Muscle layer of colon (tissue), 2 donors: ENCODE results near the gene KIR2DL3.
"Not testable (repeated sequence)": the region's sequence is repeated elsewhere in the genome, so short reads cannot be mapped to it uniquely, and the experiment has no call there.

Experiments used
- H3K27ac ChIP-seq: one replicate; pipeline ENCODE4 v1.7.0; 2013; ENCODE audit warnings: low read depth, mild to moderate bottlenecking, low read length, moderate library complexity
- H3K27me3 ChIP-seq, 2 donors: one replicate each; pipeline ENCODE4 v1.7.0; 2013; ENCODE audit warnings: low read length in 2 of 2, mild to moderate bottlenecking in 2 of 2; ENCODE audit not compliant: insufficient read depth in 2 of 2, control insufficient read depth in 1 of 2
- H3K36me3 ChIP-seq: one replicate; pipeline ENCODE4 v1.7.0; 2013; ENCODE audit warnings: mild to moderate bottlenecking, low read length; ENCODE audit not compliant: insufficient read depth
- H3K4me1 ChIP-seq: one replicate; pipeline ENCODE4 v1.7.0; 2013; ENCODE audit warnings: mild to moderate bottlenecking, low read length; ENCODE audit not compliant: insufficient read depth
- H3K4me3 ChIP-seq, 2 donors: one replicate each; pipeline ENCODE4 v1.7.0; 2013; ENCODE audit warnings: low read length in 2 of 2, low read depth in 1 of 2, mild to moderate bottlenecking in 1 of 2, moderate library complexity in 1 of 2
- H3K9ac ChIP-seq: one replicate; pipeline ENCODE4 v1.7.0; 2013; ENCODE audit warnings: low read length
- H3K9me3 ChIP-seq: one replicate; pipeline ENCODE4 v1.7.0; 2013; ENCODE audit warnings: mild to moderate bottlenecking, low read length
- donor health status: abdominal sarcoma.
- donor health status: Adenocarcinoma of cecum.

The KIR2DL3 gene

DNA sequence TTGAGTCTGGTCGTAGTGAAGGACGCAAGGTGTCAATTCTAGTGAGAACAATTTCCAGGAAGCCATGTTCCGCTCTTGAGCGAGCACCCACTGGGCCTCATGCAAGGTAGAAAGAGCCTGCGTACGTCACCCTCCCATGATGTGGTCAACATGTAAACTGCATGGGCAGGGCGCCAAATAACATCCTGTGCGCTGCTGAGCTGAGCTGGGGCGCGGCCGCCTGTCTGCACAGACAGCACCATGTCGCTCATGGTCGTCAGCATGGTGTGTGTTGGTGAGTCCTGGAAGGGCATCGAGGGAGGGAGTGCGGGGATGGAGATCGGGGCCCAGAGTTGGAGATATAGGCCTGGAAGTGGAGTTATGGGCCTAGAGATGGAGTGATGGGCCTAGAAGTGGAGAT is at the start of gene KIR2DL3:
TSS of gene KIR2DL3 (plus strand) at position 208 of the 400 bp plus-strand sequence. CDS start at position 241, 33 bp downstream.
- H3K27ac ChIP-seq, H3K27me3 ChIP-seq, H3K9me3 ChIP-seq, H3K9ac ChIP-seq, H3K4me1 ChIP-seq, H3K36me3 ChIP-seq, H3K4me3 ChIP-seq: not testable (repeated sequence)

DNA sequence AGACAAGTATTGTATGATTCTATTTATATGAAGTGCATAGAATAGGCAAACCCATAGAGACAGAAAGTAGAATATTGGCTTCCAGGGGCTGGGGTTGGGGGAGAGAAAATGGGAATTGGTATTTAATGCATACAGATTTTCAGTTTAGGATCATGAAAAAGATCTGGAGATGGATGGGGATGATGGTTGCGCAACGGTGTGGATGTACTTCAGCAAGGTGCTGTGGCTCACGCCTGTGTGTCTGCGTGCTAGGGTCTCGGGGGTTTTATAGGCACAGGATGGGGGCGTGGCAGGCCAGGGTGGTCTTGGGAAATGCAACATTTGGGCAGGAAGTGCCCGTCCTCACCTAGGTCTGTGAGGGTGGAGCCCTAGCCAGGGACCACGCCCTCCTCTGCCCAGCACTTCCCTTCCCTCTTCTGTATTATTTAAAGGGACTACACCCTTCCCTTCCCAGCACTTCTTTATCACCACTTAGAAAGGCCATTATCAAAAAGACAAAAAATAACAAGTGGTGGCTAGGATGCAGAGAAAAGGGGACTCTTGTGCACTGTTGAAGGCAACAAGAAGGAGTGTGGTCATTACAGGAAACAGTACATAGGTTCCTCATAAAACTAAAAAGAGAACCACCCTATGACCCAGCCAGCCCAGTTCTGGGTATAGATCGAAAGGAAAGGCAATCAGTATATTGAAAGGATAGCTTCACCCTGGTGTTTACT is 46.6 kb upstream of the KIR2DL3 start:
- no peak overlapping the region for H3K9ac ChIP-seq
- H3K4me1 ChIP-seq: no peaks in the 10 kb centered on the region
- H3K27ac ChIP-seq: no peak overlapping the region
- H3K4me3 ChIP-seq: no peak overlapping the region
- H3K27me3 ChIP-seq: no peaks in the 10 kb centered on the region
- no peaks in the 10 kb centered on the region for H3K9me3 ChIP-seq
- no peaks in the 10 kb centered on the region for H3K36me3 ChIP-seq

DNA sequence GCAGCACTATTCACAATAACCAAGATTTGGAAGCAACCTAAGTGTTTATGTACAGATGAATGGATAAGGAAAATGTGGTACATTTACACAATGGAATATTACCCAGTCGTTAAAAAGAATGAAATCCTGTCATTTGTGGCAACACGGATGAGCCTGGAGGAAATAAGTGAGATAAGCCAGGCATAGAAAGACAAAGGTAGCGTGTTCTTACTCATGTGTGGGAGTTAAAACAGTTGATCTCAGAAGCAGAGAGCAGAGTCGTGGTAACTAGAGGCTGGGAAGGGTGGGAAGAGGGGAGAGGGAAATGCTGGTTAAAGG is 46.1 kb upstream of the KIR2DL3 start:
- Histone ChIP-seq H3K36me3 (no peaks in the 10 kb centered on the region), H3K9me3 (no peaks in the 10 kb centered on the region), H3K27me3 (no peaks in the 10 kb centered on the region), H3K4me1 (no peaks in the 10 kb centered on the region), H3K27ac (no peak overlapping the region), H3K4me3 (no peak overlapping the region), H3K9ac (no peak overlapping the region)

DNA sequence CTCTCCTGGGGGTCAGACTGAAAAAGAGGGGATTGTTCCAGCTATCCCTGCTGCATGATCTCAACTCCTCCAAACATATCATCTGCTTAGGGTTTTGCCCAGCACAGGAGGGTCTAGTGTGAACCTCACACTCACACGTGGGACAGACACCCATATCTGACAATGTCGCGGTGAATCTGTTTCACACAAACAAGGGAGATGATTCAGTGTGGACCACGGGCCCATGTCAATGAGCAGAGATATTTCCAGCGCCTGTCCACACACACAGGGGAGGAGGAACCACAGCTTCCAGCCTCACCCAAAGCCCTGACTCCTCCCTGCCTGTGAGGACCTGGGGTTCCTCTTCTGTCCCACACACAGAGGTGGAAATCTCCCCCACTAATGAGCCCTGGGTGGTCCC is 43.7 kb upstream of the KIR2DL3 start:
- no peaks in the 10 kb centered on the region for H3K9me3 ChIP-seq
- no peak overlapping the region for H3K4me3 ChIP-seq
- H3K36me3 ChIP-seq: no peaks in the 10 kb centered on the region
- no peaks in the 10 kb centered on the region for H3K4me1 ChIP-seq
- no peak overlapping the region for H3K27ac ChIP-seq
- H3K27me3 ChIP-seq: no peaks in the 10 kb centered on the region
- H3K9ac ChIP-seq: no peak overlapping the region

DNA sequence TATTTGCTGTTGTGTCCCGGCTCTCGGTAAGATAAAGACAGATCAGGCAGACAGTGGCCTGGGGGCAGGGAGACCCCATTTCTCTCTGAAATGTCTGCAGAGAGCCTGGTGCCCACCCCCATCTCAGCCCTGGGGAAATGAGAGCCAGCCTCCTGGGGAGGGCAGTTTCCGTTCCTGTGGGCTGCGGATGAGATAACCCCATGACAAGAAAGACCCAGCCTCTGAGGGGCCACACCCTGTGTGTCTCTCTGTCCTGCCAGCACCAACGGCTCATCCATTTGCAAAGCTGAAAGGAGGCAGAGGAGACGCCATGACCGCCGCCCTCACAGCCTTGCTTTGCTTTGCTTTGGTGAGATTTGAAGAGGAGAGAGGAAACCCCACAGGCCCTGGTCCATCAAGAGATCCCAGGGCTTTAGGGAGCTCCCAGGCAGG is 42.2 kb upstream of the KIR2DL3 start:
- Histone ChIP-seq H3K4me3 (no peak overlapping the region), H3K4me1 (no peaks in the 10 kb centered on the region), H3K27ac (no peak overlapping the region), H3K36me3 (no peaks in the 10 kb centered on the region), H3K9ac (no peak overlapping the region), H3K9me3 (no peaks in the 10 kb centered on the region), H3K27me3 (no peaks in the 10 kb centered on the region)

DNA sequence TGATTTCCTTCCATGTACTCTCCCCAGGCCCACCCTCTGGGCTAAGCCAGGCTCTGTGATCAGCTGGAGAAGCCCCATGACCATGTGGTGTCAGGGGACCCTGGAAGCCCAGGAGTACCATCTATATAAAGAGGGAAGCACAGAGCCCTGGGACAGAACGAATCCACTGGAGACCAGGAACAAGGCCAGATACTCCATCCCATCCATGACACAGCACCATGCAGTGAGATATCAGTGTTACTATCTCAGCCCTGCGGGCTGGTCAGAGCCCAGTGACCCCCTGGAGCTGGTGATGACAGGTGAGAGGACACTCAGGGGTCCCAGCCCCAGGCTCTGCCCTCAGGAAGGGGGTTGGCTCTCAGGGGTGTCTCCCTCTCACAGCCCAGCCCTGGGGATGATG is 41.5 kb upstream of the KIR2DL3 start:
- Histone ChIP-seq H3K27me3 (no peaks in the 10 kb centered on the region), H3K4me3 (no peak overlapping the region), H3K4me1 (no peaks in the 10 kb centered on the region), H3K36me3 (no peaks in the 10 kb centered on the region), H3K9me3 (no peaks in the 10 kb centered on the region), H3K27ac (no peak overlapping the region), H3K9ac (no peak overlapping the region)

DNA sequence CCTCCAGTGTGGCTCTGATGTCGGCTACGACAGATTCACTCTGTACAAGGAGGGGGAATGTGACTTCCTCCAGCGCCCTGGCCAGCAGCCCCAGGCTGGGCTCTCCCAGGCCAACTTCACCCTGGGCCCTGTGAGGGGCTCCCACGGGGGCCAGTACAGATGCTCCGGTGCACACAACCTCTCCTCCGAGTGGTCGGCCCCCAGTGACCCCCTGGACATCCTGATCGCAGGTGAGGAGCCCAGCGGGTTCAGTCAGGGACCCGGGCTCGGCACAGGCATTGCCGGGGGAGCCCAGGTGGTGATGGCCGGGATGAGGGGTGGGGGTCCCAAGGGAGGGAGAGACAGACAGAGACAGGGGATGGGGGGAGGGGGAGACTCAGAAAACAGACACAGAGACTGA is 40.6 kb upstream of the KIR2DL3 start:
- not testable (repeated sequence) for H3K27me3 ChIP-seq, H3K4me1 ChIP-seq, H3K27ac ChIP-seq, H3K9me3 ChIP-seq, H3K4me3 ChIP-seq, H3K36me3 ChIP-seq, H3K9ac ChIP-seq

DNA sequence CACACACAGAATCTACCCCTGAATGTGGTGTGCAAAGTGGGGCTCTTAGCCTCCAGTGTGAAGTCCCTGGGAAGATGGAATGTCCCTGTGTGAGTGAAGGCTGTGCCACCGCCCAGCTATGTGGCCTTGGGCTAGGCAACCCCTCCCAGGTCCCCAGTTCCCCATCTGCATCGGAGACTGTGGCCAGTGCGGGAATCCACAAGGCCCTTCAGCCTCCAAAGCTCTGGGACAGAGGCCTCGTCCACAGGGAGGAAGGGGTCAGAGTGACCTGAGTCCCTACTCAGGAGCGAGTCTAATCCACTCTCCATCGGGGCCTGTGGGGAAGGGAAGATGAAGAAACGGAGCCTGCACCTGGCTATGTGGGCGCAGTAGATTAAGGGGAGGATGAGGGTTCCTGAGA is 33.4 kb upstream of the KIR2DL3 start:
- H3K27me3 ChIP-seq: no peaks in the 10 kb centered on the region
- H3K9ac ChIP-seq: no peak overlapping the region
- no peaks in the 10 kb centered on the region for H3K4me1 ChIP-seq
- H3K27ac ChIP-seq: no peak overlapping the region
- H3K36me3 ChIP-seq: no peaks in the 10 kb centered on the region
- no peak overlapping the region for H3K4me3 ChIP-seq
- no peaks in the 10 kb centered on the region for H3K9me3 ChIP-seq

DNA sequence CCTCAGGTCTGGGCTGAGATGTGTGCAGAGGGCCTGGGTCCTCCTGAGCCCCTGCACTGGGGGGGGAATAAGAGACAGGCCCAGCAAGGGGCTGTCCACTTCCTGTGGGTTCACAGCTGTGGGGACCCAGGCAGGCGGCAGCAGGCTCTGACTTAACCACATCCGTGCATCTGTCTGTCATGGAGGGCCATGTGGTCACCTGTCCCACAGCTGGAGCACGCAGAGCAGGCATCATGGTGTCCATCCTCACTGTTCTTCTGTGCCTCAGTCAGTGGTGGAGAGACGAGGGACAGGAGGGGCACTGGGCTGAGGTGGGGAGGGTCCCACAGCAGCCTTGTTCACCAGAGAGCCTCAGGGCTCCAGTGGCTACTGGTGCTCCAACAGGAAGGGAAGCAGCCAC is 30.4 kb upstream of the KIR2DL3 start:
- H3K4me3 ChIP-seq: no peak overlapping the region
- H3K36me3 ChIP-seq: no peaks in the 10 kb centered on the region
- H3K9me3 ChIP-seq: no peaks in the 10 kb centered on the region
- H3K9ac ChIP-seq: no peak overlapping the region
- no peak overlapping the region for H3K27ac ChIP-seq
- no peaks in the 10 kb centered on the region for H3K4me1 ChIP-seq
- no peaks in the 10 kb centered on the region for H3K27me3 ChIP-seq

DNA sequence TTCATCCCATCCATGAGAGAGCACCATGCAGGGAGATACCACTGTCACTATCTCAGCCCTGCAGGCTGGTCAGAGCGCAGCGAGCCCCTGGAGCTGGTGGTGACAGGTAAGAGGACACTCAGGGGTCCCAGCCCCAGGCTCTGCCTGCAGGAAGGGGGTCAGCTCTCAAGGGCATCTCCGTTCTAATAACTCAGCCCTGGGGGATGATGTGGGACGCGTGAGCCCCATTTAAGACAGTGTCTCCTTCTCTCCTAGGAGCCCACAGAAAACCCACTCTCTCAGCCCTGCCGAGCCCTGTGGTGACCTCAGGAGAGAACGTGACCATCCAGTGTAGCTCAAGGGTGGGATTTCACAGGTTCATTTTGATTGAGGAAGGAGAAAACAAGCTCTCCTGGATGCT is 29.5 kb upstream of the KIR2DL3 start:
- Histone ChIP-seq H3K9me3 (no peaks in the 10 kb centered on the region), H3K4me1 (no peaks in the 10 kb centered on the region), H3K27ac (no peak overlapping the region), H3K4me3 (no peak overlapping the region), H3K36me3 (no peaks in the 10 kb centered on the region), H3K27me3 (no peaks in the 10 kb centered on the region), H3K9ac (no peak overlapping the region)

DNA sequence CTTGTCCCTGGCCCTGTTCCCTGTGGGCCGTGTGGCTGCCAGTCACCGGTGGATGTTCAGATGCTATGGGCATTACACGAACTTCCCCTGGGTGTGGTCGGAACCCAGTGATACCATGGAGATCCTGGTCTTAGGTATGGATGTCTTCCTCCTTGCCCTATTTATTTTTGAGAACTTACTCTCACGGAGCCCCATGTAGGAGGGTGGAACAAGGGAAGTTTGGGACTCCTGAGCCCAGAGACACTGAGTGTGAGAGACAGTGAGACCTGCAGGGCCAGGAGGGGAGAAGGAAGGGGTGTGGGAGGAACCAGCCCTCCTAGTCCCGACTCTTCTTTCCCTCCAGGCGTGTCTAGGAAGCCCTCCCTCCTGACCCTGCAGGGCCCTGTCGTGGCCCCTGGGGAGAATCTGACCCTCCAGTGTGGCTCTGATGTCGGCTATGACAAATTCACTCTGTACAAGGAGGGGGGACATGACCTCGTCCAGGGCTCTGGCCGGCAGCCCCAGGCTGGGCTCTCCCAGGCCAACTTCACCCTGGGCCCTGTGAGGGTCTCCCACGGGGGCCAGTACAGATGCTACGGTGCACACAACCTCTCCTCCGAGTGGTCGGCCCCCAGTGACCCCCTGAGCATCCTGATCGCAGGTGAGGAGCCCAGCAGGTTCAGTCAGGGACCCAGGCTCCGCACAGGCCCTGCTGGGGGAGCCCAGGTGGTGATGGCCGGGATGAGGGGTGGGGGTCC is 28.9 kb upstream of the KIR2DL3 start:
- Histone ChIP-seq H3K36me3 (no peaks in the 10 kb centered on the region), H3K4me1 (no peaks in the 10 kb centered on the region), H3K27me3 (no peaks in the 10 kb centered on the region), H3K27ac (no peak overlapping the region), H3K9me3 (no peaks in the 10 kb centered on the region), H3K4me3 (no peak overlapping the region), H3K9ac (no peak overlapping the region)

DNA sequence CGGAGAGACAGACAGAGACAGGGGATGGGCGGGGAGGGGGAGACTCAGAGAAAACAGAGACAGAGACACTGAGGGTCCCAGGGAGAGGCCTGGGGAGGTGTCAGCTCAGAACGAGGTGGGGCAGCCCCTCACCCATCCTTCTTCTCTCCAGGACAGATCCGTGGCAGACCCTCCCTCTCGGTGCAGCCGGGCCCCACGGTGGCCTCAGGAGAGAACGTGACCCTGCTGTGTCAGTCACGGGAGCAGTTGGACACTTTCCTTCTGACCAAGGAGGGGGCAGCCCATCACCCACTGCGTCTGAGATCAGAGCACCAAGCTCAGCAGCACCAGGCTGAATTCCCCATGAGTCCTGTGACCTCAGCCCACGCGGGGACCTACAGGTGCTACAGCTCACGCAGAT is 28.4 kb upstream of the KIR2DL3 start:
- H3K36me3 ChIP-seq, H3K4me3 ChIP-seq, H3K9ac ChIP-seq, H3K27me3 ChIP-seq, H3K4me1 ChIP-seq, H3K27ac ChIP-seq, H3K9me3 ChIP-seq: not testable (repeated sequence)
